AG10803 (cell line): ENCODE data around the gene MASP1.

Experiments
- DNase-seq: peaks from one replicate; pipeline ENCODE4 v3.0.0; 2010; ENCODE audit warnings: low read depth
- H3K4me3 ChIP-seq: 2 replicates; pipeline ENCODE4 v1.5.1; 2011; ENCODE audit warnings: mild to moderate bottlenecking, low read length, control low read depth
- CTCF ChIP-seq: conservative IDR thresholded peaks from 2 replicates; pipeline ENCODE4 v1.5.1; 2011; ENCODE audit warnings: mild to moderate bottlenecking, low read length, control low read depth, inconsistent platforms

Gene MASP1

GRCh38 chr3:187288855-187289605 is 2.5 kb downstream of the MASP1 start:
- no peak for TF ChIP-seq CTCF
- peak overlapping the region; percentile 83 for H3K4me3 ChIP-seq
- no peak for DNase-seq

GRCh38 chr3:187288131-187288854 is 3.2 kb downstream of the MASP1 start:
- H3K4me3 ChIP-seq: peak overlapping the region; percentile 83
- DNase-seq: no peak

DNA sequence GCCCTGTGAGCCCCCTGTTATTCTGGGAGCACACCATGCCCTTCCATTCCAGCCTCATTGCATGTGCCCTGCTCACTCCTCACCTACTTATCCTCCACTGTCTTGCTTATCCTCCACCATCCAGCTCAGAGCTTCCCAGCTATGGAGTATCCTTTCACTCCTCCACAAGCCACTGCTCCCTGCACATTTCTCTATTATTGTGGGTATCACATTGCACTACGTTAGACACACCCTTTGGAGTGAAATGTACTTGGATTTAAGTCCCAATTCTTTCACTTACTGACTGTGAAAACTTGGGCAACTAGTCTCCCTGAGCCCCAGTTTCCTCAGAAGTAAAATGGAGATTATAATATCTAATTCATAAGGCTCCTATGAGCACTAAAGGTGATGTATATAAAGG is 4.3 kb downstream of the MASP1 start:
- DNase-seq: no peak
- no peak overlapping the region for H3K4me3 ChIP-seq
- no peak for TF ChIP-seq CTCF

More at GRCh38 chr3:187288131-187288854, 3.2 kb downstream of the MASP1 start:
- TF ChIP-seq CTCF: no peak

- DNase-seq: peak; percentile 81
- TF ChIP-seq CTCF: no peak
- no peak overlapping the region for H3K4me3 ChIP-seq
Measured at GRCh38 chr3:187286467-187287059, 5.0 kb downstream of the MASP1 start.

- DNase-seq: peak; percentile 98
- no peak overlapping the region for H3K4me3 ChIP-seq
- TF ChIP-seq CTCF: peak; percentile 62
Measured at GRCh38 chr3:187281191-187281714, 10.3 kb downstream of the MASP1 start.

DNA sequence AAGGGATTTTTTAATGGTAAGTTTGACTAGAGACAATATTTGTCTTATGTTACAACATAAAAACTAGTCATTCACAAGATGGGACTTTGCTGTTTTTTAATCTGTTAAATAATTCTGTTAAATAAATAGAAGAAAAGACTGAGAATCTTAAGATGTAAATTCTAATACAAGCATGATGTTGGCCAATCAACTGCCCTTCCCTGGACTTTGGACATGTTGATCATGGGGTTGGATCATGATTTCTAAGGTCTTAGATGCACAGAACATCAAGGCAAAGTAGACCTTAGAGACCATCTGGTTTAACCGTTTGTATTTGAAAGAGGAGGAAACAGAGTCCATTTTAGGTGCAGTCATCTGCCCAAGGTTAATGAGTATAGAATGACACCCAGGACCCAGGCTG is 10.9 kb downstream of the MASP1 start:
- H3K4me3 ChIP-seq: no peak overlapping the region
- TF ChIP-seq CTCF: no peak
- DNase-seq: no peak
